Stomach (tissue), 9 donors: ENCODE data around the gene IRS4. TPM values are rescaled to one million over a fixed set of nuclear protein-coding genes. Genes with fewer than 3 reads are reported as not detected.

Experiments
- DNase-seq, 2 donors: peaks; one replicate each; pipeline versions ENCODE4 v3.0.0 to v3.0.0-alpha.2; 2013 to 2019
- H3K27ac ChIP-seq, 5 donors: fragments of 200-600 bp in 4 of 5; sonication (generic) in 4 of 5; one replicate each; pipeline ENCODE4 v1.5.1; 2013 to 2019; ENCODE audit warnings: mild to moderate bottlenecking in 1 of 5, moderate library complexity in 1 of 5
- H3K27me3 ChIP-seq, 3 donors: fragments of 200-600 bp; sonication (generic); one replicate each; pipeline ENCODE4 v1.5.1; 2017 to 2019; ENCODE audit warnings: mixed run types in 1 of 3
- H3K36me3 ChIP-seq, 4 donors: fragments of 200-600 bp; sonication (generic); 1 replicate in 3 of 4; 2 replicates in 1 of 4; pipeline ENCODE4 v1.5.1; 2016 to 2019
- H3K4me1 ChIP-seq, 4 donors: fragments of 200-600 bp; sonication (generic); one replicate each; pipeline ENCODE4 v1.5.1; 2016 to 2019
- H3K4me3 ChIP-seq, 4 donors: fragments of 200-600 bp; sonication (generic) in 3 of 4; one replicate each; pipeline ENCODE4 v1.5.1; 2016 to 2019; ENCODE audit warnings: mild to moderate bottlenecking in 1 of 4
- H3K9me3 ChIP-seq, 4 donors: fragments of 200-600 bp; sonication (generic); one replicate each; pipeline ENCODE4 v1.5.1; 2016 to 2019
- CTCF ChIP-seq, 7 experiments: fragments of 450-650 bp in 4 of 7; fragments of 200-600 bp in 3 of 7; sonication (generic) in 3 of 7; IDR thresholded peaks; one replicate each; pipeline ENCODE4 v1.5.1; 2016 to 2019; ENCODE audit warnings: antibody characterized with exemption in 7 of 7, control low read depth in 2 of 7, mild to moderate bottlenecking in 1 of 7
- EP300 ChIP-seq: sonication (generic); formaldehyde crosslinking; IDR thresholded peaks from one replicate; pipeline ENCODE4 v1.6.1; 2017; ENCODE audit warnings: antibody characterized with exemption
- POLR2A ChIP-seq, 4 donors: fragments of 450-650 bp; IDR thresholded peaks; one replicate each; pipeline ENCODE4 v1.6.1; 2016; ENCODE audit warnings: antibody characterized with exemption in 4 of 4, control low read depth in 2 of 4, mild to moderate bottlenecking in 1 of 4, moderate library complexity in 1 of 4
- POLR2AphosphoS5 ChIP-seq, 3 donors: sonication (generic); formaldehyde crosslinking; IDR thresholded peaks; one replicate each; pipeline ENCODE4 v1.6.1; 2016; ENCODE audit warnings: antibody characterized with exemption in 3 of 3
- WGBS, 5 donors: extraction: QIAGEN DNeasy Blood & Tissue Kit in 3 of 5; methylation state at CpG; one replicate each; pipeline versions ENCODE4 v1.1.5 to v1.1.7; 2013 to 2018; 5-methylcytosine and 5-hydroxymethylcytosine counted together
- intact Hi-C: fragments of 100-400 bp; cut with DNase I; formaldehyde crosslinking; loops from one replicate; pipeline ENCODE4 v1.15.1; 2023; ENCODE audit warnings: low total_unique reads
- polyA plus RNA-seq, 3 donors: library from polyadenylated mRNA; stranded (reverse); fragments of 200-250 nt; gene quantifications; one replicate each; pipeline ENCODE4 v1.2.3, GENCODE V29; 2013
- total RNA-seq, 5 donors: library from RNA; depleted of rRNA; stranded (reverse); fragments of >200 nt; gene quantifications; one replicate each; pipeline versions ENCODE4 v1.1.0 to v1.2.3, GENCODE V29; 2014 to 2016
- donor health status: healthy with polysubstance abuse.
- donor health status: Bipolar disorder and iron deficiency.
- donor health status: healthy.

The IRS4 gene
- total and polyA plus RNA-seq, 8 donors, result 0.55 to 0.72 TPM; not detected in 6

- TF ChIP-seq POLR2AphosphoS5 (IDR thresholded peaks at IDR 0.05), result no peak
- TF ChIP-seq POLR2A (IDR thresholded peaks at IDR 0.05), result no peak
- TF ChIP-seq CTCF (IDR thresholded peaks at IDR 0.05), result no peak
- no peak for TF ChIP-seq EP300
- Histone ChIP-seq H3K27me3 (peaks cover 3 to 57% (median 51%) of the 10 kb centered on the region in 3 donors), H3K9me3 (peaks cover 0 to 12% (median 0%) of the 10 kb centered on the region in 4 donors)
Measured at GRCh38 chrX:108737754-108738153, 1.4 kb upstream of the IRS4 start.

GRCh38 chrX:108735679-108736508, 469 bp downstream of the IRS4 start:
- Histone ChIP-seq H3K4me1 (peaks cover 0 to 37% (median 19%) of the 10 kb centered on the region in 4 donors), H3K9me3 (peaks cover 0 to 12% (median 0%) of the 10 kb centered on the region in 4 donors), H3K27me3 (peaks cover 5 to 61% (median 60%) of the 10 kb centered on the region in 3 donors), H3K4me3 (peak overlapping the region; percentile 38 to 55 (median 48)), H3K27ac (no peak overlapping the region), H3K36me3 (no peaks in the 10 kb centered on the region)
- TF ChIP-seq POLR2A (IDR thresholded peaks at IDR 0.05), result no peak
- no peak for TF ChIP-seq POLR2AphosphoS5 (IDR thresholded peaks at IDR 0.05)
- no peak for TF ChIP-seq EP300
- TF ChIP-seq CTCF (IDR thresholded peaks at IDR 0.05), result no peak
- peak in 1 of 2 donors; percentile 43 for DNase-seq
- WGBS, 5 donors, result 2 to 33% (median 7%) methylated on average over 29 to 82 of the region's 82 CpGs
- intact Hi-C loops, result no loop called here

More at GRCh38 chrX:108737754-108738153, 1.4 kb upstream of the IRS4 start:
- WGBS, 5 donors, result 47 to 60% (median 55%) methylated on average over 5 of the region's 5 CpGs
- H3K4me1 ChIP-seq, result peaks cover 0 to 32% (median 17%) of the 10 kb centered on the region in 4 donors
- no peak overlapping the region for H3K4me3 ChIP-seq
- intact Hi-C loops, result no loop called here
- no peak overlapping the region for H3K27ac ChIP-seq
- H3K36me3 ChIP-seq, result no peaks in the 10 kb centered on the region
- DNase-seq, result no peak

GRCh38 chrX:108735091-108735678, 1.2 kb downstream of the IRS4 start:
- Histone ChIP-seq H3K27me3 (peaks cover 5 to 61% (median 60%) of the 10 kb centered on the region in 3 donors), H3K36me3 (no peaks in the 10 kb centered on the region), H3K4me1 (peaks cover 0 to 37% (median 19%) of the 10 kb centered on the region in 4 donors), H3K27ac (no peak overlapping the region), H3K4me3 (peak overlapping the region; percentile 38 to 55 (median 48)), H3K9me3 (peaks cover 0 to 12% (median 0%) of the 10 kb centered on the region in 4 donors)
- peak in 1 of 2 donors; percentile 51 for DNase-seq
- TF ChIP-seq EP300 (no peak), CTCF (IDR thresholded peaks at IDR 0.05) (peak in 1 of 7 experiments; percentile 11)
- 6 to 36% (median 25%) methylated on average over 31 to 36 of the region's 36 CpGs; no CpG with 5 or more reads in 1 of the 5 donors for WGBS, 5 donors
- intact Hi-C loops, result no loop called here

GRCh38 chrX:108734426-108734825, 1.9 kb downstream of the IRS4 start:
- intact Hi-C loops, result no loop called here
- Histone ChIP-seq H3K36me3 (no peaks in the 10 kb centered on the region), H3K4me3 (no peak overlapping the region), H3K27me3 (peaks cover 5 to 61% (median 60%) of the 10 kb centered on the region in 3 donors), H3K27ac (no peak overlapping the region), H3K9me3 (peaks cover 0 to 12% (median 0%) of the 10 kb centered on the region in 4 donors), H3K4me1 (peaks cover 0 to 37% (median 19%) of the 10 kb centered on the region in 4 donors)
- no peak for DNase-seq
- WGBS, 5 donors, result 60 to 82% (median 70%) methylated on average over 6 to 7 of the region's 7 CpGs
- TF ChIP-seq POLR2AphosphoS5 (IDR thresholded peaks at IDR 0.05) (no peak), POLR2A (IDR thresholded peaks at IDR 0.05) (no peak), CTCF (IDR thresholded peaks at IDR 0.05) (no peak), EP300 (no peak)
